GM18505 (cell line): ENCODE data around the gene GP2.
"Not testable (repeated sequence)": the region's sequence is repeated elsewhere in the genome, so short reads cannot be mapped to it uniquely, and the experiment has no call there.

Experiments used
- ATAC-seq: cut with Tn5 transposase; IDR thresholded peaks from one replicate; pipeline ENCODE4 v1.9.1; 2021; ENCODE audit not compliant: unreplicated experiment
- POLR2A ChIP-seq: IDR thresholded peaks from 4 replicates; pipeline ENCODE4 v1.6.1; 2011; ENCODE audit warnings: borderline replicate concordance; ENCODE audit not compliant: insufficient read depth, insufficient read length; ENCODE audit errors: extremely low read depth

GP2 gene

DNA sequence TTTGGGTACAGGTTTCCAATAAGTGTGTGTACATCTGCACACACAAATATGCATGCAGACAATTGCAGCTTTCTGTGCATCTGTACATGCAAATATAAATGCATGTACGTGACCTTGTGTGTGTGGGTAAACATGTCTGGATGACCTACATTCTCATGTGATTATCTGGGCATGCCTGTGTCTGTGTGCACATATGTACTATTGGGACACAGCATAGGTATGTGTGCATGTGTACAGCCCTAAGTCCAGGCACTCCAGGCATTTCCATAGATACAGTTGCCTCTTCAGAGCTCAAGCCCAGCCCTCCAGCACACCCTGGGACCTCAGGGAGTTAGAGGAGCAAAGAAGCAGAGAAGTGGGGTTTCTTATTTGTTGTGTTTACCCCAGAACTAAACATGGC is 7.1 kb upstream of the GP2 start:
- ATAC-seq: no peak
- TF ChIP-seq POLR2A: no peak

DNA sequence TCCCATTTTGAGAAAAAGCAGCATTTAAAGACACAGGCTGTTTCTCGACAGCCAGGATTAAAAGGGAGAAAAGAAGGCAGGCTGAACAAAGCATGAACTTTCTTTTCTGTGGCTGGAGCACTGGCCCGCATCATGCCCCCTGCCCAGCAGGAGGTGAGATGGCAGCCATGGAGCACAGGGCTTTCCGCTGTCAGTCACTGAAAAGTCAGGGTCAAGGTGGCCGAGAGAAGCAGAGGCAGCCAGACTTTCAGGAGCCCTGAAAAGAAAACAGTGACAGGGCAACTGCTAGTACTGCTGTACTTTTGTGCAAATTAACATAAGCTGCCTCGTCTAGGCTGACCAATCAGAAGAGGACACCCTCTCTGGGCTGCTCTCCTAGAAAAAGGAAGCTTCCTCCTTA is 5.8 kb upstream of the GP2 start:
- no peak for TF ChIP-seq POLR2A

DNA sequence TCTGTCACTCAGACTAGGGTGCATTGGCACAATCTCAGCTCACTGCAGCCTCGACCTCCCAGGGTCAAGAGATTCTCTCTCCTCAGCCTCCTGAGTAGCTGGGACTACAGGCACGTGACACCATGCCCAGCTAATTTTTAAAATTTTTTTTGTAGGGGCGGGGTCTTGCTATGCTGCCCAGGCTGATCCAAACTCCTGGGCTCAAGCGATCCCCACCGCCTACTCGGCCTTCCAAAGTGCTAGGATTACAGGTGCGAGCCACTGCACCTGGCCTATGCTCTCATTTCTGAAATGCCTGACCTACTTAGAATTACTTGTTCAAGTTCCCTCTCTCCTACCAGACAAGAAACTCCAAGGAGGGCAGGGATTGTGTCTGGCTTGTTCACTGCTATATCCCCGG is 5.1 kb upstream of the GP2 start:
- ATAC-seq: no peak
- TF ChIP-seq POLR2A: no peak

More for the DNA sequence above, 5.8 kb upstream of the GP2 start:
- no peak for ATAC-seq

DNA sequence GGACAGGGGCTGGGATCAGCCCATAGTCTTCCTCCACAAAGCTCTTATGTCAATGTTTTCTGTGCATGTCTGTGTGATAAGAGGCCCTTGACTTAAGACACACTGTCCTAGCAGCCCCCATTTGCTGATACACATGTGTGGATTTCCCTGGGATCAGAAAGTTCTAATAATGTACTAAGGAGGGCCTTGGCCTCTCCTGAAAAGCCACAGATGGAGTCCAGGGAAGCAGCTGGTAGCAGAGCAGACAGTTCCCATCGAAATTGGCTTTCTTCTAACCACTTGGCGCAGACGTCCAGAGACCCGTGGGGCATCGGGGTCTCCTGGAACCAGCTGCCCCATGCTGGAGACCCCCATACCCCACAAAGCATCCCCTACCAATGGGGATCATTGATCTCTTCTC is 4.3 kb upstream of the GP2 start:
- no peak for TF ChIP-seq POLR2A
- ATAC-seq: no peak

DNA sequence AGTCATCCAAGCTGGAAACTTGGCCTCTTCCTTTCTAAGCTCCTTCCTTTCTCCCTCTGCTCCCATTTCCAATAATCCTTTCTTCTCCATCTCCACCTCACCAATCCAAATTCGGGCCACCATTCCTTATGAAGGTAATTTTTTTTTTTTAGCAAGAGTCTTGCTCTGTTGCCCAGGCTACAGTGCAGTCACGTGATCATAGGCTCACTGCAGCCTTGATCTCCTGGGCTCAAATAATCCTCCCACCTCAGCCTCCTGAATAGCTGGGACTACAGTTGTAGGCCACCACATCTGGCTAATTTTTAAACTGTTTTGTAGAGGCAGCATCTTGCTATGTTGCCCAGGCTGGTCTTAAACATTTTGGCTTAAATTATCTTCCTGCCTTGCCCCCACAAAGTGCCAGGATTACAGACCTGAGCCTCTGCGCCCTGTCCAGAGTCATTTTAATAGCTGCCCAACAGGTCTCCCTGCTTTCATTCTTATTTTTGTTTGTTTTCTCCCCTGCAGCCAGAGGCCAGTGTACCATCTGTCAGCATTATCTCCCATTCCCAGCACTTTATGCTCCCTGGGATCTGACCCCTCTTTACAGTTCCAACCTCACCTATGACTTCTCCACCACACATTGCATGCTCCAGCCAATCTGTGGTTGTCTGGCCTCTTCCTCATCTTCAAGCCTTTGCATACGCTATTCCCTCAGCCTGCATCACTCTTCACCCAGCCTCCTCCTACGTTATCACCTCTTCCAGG is 2.3 kb upstream of the GP2 start:
- TF ChIP-seq POLR2A: no peak
- no peak for ATAC-seq

DNA sequence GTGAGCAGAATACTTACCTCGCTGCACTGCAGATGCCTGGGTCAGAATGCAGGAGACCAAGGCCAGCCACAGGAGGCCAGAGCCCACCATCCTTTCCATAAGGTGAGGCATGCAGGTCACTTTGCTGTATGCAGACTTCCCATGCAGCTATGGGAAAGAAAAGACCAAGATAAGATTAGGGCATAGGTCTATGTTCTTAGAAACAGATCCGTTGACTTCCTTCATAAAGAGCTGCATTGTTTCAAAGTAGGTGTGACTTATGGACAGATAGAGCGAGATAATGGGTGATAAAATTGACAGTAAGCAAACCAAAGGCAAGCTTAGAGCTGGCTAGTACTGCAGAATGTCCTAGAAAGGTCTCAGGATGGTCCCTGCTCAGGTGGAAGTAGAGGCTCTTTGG is 992 bp downstream of the GP2 start:
- no peak for ATAC-seq
- no peak for TF ChIP-seq POLR2A

DNA sequence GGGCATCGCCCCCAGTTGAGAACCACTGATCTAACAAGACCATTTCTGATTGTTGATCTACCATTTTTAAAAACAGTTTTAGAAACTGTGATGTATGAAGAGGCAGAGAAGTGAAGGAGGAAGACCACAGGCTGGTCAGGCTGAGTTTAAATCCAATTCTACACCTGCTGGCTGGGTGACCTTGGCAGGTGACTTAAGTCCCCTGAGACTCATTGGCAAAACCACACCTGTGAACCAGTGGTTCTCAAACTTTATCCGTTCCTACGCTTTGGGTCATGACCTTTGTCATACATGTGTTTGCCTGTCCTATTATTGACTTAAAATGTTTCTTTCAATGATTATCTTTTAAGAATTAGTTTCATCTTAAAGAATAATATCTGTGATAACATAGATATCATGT is 2.3 kb downstream of the GP2 start:
- ATAC-seq: no peak
- no peak for TF ChIP-seq POLR2A

DNA sequence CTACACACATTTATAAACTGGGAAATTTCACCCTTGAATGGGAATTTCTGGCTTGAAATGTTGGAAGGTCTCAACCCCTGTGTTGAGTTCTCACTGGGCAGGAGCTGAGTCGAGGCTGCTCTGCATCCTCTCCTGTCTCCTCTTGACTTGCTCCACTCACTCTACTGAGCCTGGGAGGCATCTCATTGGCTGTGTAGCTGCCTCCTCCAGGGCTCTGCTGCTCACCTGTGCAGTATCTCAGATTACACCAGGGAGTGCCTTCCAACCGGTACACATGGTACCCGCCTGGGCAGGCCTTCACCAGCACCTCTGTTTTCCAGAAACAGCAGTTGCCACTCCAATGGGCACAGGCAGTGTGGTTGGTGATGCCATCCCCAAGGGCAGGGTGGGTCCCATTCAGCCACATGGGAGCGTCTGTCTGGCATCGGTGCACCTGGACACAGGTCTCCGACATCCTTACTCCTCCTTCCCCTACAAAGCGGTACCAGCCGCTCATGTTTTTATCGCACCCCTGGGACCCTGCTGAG is 3.7 kb downstream of the GP2 start:
- no peak for ATAC-seq
- TF ChIP-seq POLR2A: no peak

DNA sequence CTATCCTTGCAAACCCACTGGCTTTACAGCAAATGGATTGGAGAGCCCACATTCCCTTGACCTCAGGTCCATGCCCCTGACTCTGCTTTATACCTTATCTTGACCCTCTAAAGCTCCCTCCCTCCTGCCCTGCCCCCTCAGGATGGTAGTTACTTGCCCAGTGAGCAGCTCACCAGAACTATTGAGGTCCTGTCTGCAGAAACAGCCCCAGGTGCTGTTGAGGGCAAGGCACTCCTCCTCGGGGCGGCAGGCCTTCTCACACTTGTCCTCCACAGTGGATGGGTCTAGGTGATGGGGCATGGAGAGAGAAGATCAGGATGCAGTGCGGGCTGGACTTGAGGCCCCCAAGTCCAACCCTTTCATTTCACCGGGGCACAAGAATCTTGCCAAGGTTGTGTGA is 4.6 kb downstream of the GP2 start:
- no peak for ATAC-seq
- TF ChIP-seq POLR2A: no peak

DNA sequence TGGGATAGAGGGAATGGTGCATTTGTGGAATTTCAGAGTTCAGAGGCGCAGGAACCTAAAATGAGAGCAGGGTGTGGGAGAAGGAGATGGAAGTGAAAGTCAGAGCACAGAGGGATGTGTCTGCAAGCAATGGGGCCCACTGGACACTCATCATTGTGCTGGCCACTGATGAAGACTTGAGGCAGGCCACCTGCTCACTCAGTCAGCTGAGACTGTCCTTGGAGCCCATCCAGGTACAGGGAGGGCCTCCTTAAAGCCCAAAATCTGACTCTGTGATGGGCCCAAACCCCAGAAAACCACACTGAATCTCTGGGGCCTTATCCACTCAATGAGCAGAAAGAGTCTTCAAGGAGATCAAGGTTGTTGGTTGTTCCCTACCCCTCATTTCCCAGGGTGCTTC is 5.6 kb downstream of the GP2 start:
- TF ChIP-seq POLR2A: no peak
- ATAC-seq: no peak

DNA sequence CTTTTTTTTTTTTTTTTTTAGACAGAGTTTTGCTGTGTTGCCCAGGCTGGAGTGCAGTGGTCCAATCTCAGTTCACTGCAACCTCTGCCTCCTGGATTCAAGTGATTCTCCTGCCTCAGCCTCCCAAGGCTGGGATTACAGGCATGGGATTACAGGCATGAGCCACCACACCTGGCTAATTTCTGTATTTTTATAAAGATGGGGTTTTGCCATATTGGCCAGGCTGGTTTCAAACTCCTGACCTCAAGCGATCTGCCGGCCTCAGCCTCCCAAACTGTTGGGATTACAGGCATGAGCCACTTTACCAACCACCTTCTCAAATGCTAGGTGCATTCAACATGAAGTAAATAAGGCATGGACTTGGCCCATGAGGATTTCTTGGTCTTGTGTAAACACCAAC is 6.3 kb downstream of the GP2 start:
- not testable (repeated sequence) for ATAC-seq

DNA sequence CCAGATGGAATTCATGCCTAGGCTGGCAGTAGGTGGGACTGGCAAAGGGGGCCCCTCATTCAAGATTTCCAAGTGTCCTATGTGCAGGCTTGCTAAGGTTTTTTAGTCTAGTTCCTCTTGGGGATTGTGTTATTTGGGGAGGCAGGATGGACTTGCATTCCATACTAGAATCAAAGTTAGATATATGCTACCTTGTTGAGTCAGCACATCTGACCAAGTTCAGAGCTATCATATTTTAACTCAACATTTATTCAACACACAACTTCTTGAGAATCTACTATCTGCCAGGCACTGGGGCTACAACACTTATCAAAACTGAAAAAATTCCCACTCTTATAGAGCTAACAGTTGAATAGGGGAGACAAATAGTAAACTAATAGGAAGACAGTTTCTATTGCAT is 6.7 kb downstream of the GP2 start:
- ATAC-seq: no peak
- no peak for TF ChIP-seq POLR2A

DNA sequence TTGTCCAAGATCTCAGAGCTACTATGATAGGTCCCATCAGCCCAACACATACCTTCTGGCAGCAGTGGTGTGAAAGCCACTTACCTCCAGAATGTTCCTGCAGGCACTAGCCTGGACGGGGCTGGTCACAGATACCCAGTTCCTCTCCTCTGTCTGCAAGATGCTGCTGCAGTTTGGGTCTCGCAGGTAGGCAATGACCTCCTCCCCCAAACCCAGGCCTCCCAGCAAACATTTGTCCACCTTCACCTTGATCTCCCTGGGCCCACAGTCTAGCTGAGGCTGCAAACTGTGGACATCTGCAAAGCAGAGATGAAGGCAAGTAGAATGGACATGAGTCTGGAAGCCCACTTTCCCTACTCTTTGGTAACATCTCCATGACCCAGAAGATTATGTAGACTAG is 7.1 kb downstream of the GP2 start:
- no peak for ATAC-seq
- TF ChIP-seq POLR2A: no peak

DNA sequence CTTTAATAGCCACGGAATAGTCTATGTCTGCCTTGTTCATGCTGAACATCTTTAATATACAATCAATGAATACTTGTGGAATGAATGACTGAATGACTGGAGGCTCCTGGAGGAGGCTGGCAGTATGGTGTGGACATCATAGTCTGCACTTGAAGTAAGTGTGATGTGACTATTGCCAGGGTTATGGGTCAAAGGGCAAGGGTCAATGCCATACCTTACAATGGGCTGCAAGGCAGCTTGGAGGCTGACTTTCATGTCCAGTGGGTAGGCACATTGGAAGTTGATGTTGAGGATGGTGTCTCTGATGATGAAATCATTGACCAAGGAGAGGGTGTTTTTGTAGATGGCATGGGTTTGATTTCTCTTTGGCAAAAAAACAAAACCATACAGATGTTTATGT is 7.9 kb downstream of the GP2 start:
- ATAC-seq: no peak
- TF ChIP-seq POLR2A: no peak

DNA sequence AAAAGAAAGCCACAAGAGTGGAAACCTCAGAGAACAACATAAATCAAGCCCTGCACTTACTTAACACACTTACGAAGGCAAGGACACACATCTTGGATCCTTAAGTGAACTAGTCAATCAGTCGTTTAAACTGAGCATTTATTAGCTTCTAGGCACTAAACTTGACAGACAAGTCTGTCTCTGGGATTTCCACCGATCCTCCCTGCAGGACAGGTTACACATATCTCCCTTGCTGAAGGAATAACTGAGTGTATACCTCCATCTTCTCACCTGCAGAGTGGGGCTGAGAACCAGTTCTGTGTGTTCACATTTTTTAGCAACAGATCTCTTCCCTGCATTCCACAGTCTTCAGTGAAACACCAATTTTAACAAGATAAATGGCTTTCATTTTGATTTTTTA is 8.9 kb downstream of the GP2 start:
- ATAC-seq: no peak
- TF ChIP-seq POLR2A: no peak
